ENCODE results near the gene STIL.

GRCh38 chr1:47222476-47222875, 91.5 kb downstream of the STIL start:
- TF ChIP-seq CTCF (conservative IDR thresholded peaks at IDR 0.05 in 1 of 2, IDR thresholded peaks at IDR 0.05 in 1 of 2; ENCODE audit: extremely low read depth in 1 of 2, insufficient read depth in 1 of 2, low read depth in 1 of 2, low read length in 2 of 2) (no peak), EZH2 (IDR thresholded peaks at IDR 0.05; ENCODE audit: borderline replicate concordance, low read length) (no peak)
